Measurements from ENCODE around the gene PDZD2.

Gene PDZD2

DNA sequence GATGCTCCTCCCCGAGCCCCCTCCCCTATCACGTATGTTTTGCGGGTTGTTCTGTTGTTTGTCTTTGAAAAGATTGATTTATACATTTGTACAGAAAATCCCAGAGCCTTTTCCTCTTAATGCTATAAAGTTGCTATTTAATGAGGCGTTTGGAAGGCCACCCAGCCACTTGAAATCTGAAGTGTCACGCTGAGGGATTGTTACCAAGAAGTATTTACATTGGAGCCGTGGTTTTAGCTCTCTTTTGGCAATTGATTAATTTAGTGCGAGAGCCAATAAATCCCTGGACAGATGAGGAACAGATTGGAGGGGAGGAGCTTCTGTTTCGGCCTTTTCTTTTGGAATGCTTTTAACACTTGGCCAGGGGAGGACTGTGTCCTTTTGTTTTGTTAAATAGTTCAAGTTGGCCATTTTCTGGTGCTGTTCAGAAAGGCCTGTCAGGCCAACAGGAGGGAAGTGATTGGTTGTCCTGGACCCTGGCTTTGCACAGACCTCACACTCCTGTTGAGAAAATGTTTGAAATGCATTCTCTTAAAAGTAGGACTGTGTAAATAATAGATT lies 250.2 kb downstream of the PDZD2 start:
- no peak for DNase-seq (ENCODE audit: extremely low read depth, low read depth)
- TF ChIP-seq, protein P1, sequence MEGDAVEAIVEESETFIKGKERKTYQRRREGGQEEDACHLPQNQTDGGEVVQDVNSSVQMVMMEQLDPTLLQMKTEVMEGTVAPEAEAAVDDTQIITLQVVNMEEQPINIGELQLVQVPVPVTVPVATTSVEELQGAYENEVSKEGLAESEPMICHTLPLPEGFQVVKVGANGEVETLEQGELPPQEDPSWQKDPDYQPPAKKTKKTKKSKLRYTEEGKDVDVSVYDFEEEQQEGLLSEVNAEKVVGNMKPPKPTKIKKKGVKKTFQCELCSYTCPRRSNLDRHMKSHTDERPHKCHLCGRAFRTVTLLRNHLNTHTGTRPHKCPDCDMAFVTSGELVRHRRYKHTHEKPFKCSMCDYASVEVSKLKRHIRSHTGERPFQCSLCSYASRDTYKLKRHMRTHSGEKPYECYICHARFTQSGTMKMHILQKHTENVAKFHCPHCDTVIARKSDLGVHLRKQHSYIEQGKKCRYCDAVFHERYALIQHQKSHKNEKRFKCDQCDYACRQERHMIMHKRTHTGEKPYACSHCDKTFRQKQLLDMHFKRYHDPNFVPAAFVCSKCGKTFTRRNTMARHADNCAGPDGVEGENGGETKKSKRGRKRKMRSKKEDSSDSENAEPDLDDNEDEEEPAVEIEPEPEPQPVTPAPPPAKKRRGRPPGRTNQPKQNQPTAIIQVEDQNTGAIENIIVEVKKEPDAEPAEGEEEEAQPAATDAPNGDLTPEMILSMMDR (IDR thresholded peaks at IDR 0.05; ENCODE audit: low read depth, low read length, missing control alignments): no peak
- H3K4me3 ChIP-seq (replicated peaks; ENCODE audit: low read depth, low read length): no peak overlapping the region

DNA sequence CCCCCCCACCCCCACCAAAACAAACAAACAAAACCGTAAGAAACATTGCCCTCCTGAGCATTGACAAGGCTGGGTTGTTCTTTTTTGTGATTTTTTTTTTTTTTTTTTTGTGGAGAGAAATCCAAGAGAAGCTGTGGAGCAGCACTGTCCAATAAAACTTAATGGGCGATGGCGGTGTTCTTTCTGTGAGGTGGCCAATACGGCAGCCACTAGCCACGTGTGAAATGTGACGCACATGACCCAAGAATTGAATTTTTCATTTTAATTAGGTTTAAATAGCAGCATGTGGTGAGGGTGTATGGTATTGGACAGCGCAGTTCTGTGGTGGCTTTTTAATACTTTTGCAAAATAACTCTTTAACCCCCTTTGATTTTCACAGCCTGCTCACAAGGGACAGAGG lies 251.1 kb downstream of the PDZD2 start:
- TF ChIP-seq, protein P1 (IDR thresholded peaks at IDR 0.05; ENCODE audit: low read depth, low read length, missing control alignments): no peak
- no peak overlapping the region for H3K4me3 ChIP-seq (replicated peaks; ENCODE audit: low read depth, low read length)
- DNase-seq (ENCODE audit: extremely low read depth, low read depth): no peak

DNA sequence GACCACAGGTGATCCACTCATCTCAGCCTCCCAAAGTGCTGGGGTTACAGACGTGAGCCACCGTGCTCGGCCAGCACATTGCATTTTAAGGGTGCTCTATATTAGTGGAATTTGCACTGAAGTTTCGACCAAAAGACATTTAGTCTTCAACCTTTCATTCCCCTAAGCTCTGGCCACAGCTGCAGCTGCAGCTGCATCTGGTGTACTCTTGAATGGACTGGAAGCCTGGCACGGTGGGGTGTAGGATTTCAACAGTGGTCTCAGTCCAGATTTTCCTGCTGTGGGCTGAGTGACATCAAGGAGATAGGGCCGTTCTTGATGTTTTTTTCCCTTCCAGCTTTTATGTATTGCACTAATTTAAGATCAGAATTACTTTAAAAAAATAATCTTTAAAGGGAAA lies 255.2 kb downstream of the PDZD2 start:
- no peak for DNase-seq (ENCODE audit: extremely low read depth, low read depth)
- TF ChIP-seq, protein P1 (IDR thresholded peaks at IDR 0.05; ENCODE audit: low read depth, low read length, missing control alignments): no peak
- H3K4me3 ChIP-seq (replicated peaks; ENCODE audit: low read depth, low read length): no peak overlapping the region

GRCh38 chr5:31895199-31895820 lies 256.4 kb downstream of the PDZD2 start:
- H3K4me3 ChIP-seq (replicated peaks; ENCODE audit: low read depth, low read length): no peak overlapping the region
- no peak for DNase-seq (ENCODE audit: extremely low read depth, low read depth)
- TF ChIP-seq, protein P1 (IDR thresholded peaks at IDR 0.05; ENCODE audit: low read depth, low read length, missing control alignments): no peak

GRCh38 chr5:31898036-31898632 lies 259.2 kb downstream of the PDZD2 start:
- no peak overlapping the region for H3K4me3 ChIP-seq (replicated peaks; ENCODE audit: low read depth, low read length)
- no peak for DNase-seq (ENCODE audit: extremely low read depth, low read depth)
- TF ChIP-seq, protein P1 (IDR thresholded peaks at IDR 0.05; ENCODE audit: low read depth, low read length, missing control alignments): no peak

- no peak overlapping the region for H3K4me3 ChIP-seq (replicated peaks; ENCODE audit: low read depth, low read length)
- DNase-seq (ENCODE audit: extremely low read depth, low read depth): no peak
- TF ChIP-seq, protein P1 (IDR thresholded peaks at IDR 0.05; ENCODE audit: low read depth, low read length, missing control alignments): no peak
Measured at GRCh38 chr5:31900296-31900865, 261.4 kb downstream of the PDZD2 start.
